Adrenal gland (tissue), 12 donors: ENCODE measurements around the gene ZCCHC8. TPM values are rescaled to one million over a fixed set of nuclear protein-coding genes. Genes with fewer than 3 reads are reported as not detected.
"Not testable (repeated sequence)": the region's sequence is repeated elsewhere in the genome, so short reads cannot be mapped to it uniquely, and the experiment has no call there.

Experiments used
- DNase-seq, 7 donors: peaks; one replicate each; pipeline ENCODE4 v3.0.0-alpha.2; 2019 to 2020
- H3K27ac ChIP-seq, 5 donors: fragments of 200-600 bp; sonication (generic) in 4 of 5; 1 replicate in 3 of 5; 2 replicates in 2 of 5; pipeline versions ENCODE4 v1.5.1 to v1.8.0; 2016 to 2020; ENCODE audit warnings: mild to moderate bottlenecking in 1 of 5
- H3K27me3 ChIP-seq: fragments of 200-600 bp; 2 replicates; pipeline ENCODE4 v1.8.0; 2021
- H3K36me3 ChIP-seq, 2 donors: fragments of 200-600 bp; replicated peaks in 1 of 2; 1 replicate in 1 of 2; 2 replicates in 1 of 2; pipeline versions ENCODE4 v1.5.1 to v1.8.0; 2018 to 2022
- H3K4me1 ChIP-seq, 2 donors: fragments of 200-600 bp; replicated peaks in 1 of 2; 1 replicate in 1 of 2; 2 replicates in 1 of 2; pipeline versions ENCODE4 v1.5.1 to v1.8.0; 2018 to 2021
- H3K4me3 ChIP-seq, 4 donors: fragments of 200-600 bp; sonication (generic) in 3 of 4; one replicate each; pipeline ENCODE4 v1.5.1; 2016 to 2018
- H3K9me3 ChIP-seq, 3 donors: fragments of 200-600 bp; sonication (generic) in 1 of 3; replicated peaks in 1 of 3; 1 replicate in 2 of 3; 2 replicates in 1 of 3; pipeline versions ENCODE4 v1.5.1 to v1.8.0; 2016 to 2021
- POLR2A ChIP-seq, 2 donors: fragments of 450-650 bp; IDR thresholded peaks; one replicate each; pipeline ENCODE4 v1.6.1; 2017; ENCODE audit warnings: antibody characterized with exemption in 2 of 2, mild to moderate bottlenecking in 2 of 2, moderate library complexity in 1 of 2
- whole genome bisulfite sequencing, 4 donors: extraction: QIAGEN DNeasy Blood & Tissue Kit in 2 of 4; methylation state at CpG; one replicate each; pipeline versions ENCODE4 v1.1.5 to v1.1.7; 2013 to 2017; 5-methylcytosine and 5-hydroxymethylcytosine counted together
- intact Hi-C, 2 donors: fragments of 100-400 bp; cut with DNase I; formaldehyde crosslinking; loops; one replicate each; pipeline versions ENCODE4 v1.14.1 to v1.15.0; 2022 to 2023
- polyA plus RNA-seq, 3 donors: library from polyadenylated mRNA; stranded (reverse); fragments of 200-250 nt in 2 of 3; fragments of 350-450 nt in 1 of 3; fragmentation: Illumina TruSeq in 1 of 3; extraction: RNeasy Lipid Tissue Mini Kit (QIAGEN cat#74804) in 1 of 3; gene quantifications; one replicate each; pipeline ENCODE4 v1.2.3, GENCODE V29; 2013 to 2014
- total RNA-seq, 9 donors: library from RNA; depleted of rRNA in 4 of 9; stranded (reverse); fragments of >200 nt in 4 of 9; fragments of 120-200 nt in 1 of 9; fragmentation: NEBNext Ultra II Directional in 1 of 9; extraction: Animal tissue kit (Norgen Biotek cat#: 25700) in 1 of 9; gene quantifications; one replicate each; pipeline versions ENCODE4 v1.1.0 to v1.2.4, GENCODE V29; 2013 to 2023
- TF ChIP-seq, protein P1 (sequence below), 6 experiments: fragments of 450-650 bp in 4 of 6; fragments of 200-600 bp in 2 of 6; sonication (generic) in 1 of 6; IDR thresholded peaks; 1 replicate in 5 of 6; 2 replicates in 1 of 6; pipeline versions ENCODE4 v1.5.1 to v1.8.0; 2016 to 2021; ENCODE audit warnings: antibody characterized with exemption in 6 of 6, mild to moderate bottlenecking in 2 of 6, moderate library complexity in 1 of 6
- donor health status: healthy with polysubstance abuse.
- donor health status: Bipolar disorder and iron deficiency.
- donor health status: DM: yes; HTN: yes; CAD: no.
- donor health status: DM: no; HTN: no; CAD: no.
- donor health status: DM: no; HTN: no; CAD: no.
- donor health status: DM: yes; HTN: yes; CAD: no.

ZCCHC8 gene
- total and polyA plus RNA-seq, 12 donors, result 10.7 to 55.3 (median 19.3) TPM

DNA sequence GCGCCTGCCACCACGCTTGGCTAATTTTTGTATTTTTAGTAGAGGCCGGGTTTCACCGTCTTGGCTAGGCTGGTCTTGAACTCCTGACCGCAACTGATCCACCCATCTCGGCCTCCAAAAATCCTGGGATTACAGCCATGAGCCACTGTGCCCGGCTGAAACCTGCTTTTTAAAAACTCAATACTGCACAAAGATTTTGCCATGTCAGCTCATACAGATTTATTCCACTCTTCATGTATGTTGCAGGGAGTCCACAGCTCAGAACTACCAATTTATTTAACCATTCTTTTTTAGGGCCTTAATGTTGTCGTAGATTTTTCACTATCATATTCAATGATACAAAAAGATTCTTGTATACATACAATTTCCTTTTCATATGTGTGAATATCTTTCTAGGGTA lies 20.0 kb downstream of the ZCCHC8 start:
- H3K4me3 ChIP-seq, result no peak overlapping the region
- no peaks in the 10 kb centered on the region for H3K27me3 ChIP-seq
- DNase-seq, result peak in 1 of 7 donors; percentile 27
- no peaks in the 10 kb centered on the region for H3K9me3 ChIP-seq
- peaks cover 0 to 87% of the 10 kb centered on the region in 2 donors for H3K36me3 ChIP-seq
- intact Hi-C loops, result no loop called here
- H3K4me1 ChIP-seq, result no peaks in the 10 kb centered on the region
- no peak for TF ChIP-seq POLR2A (IDR thresholded peaks at IDR 0.05)
- TF ChIP-seq, protein P1, sequence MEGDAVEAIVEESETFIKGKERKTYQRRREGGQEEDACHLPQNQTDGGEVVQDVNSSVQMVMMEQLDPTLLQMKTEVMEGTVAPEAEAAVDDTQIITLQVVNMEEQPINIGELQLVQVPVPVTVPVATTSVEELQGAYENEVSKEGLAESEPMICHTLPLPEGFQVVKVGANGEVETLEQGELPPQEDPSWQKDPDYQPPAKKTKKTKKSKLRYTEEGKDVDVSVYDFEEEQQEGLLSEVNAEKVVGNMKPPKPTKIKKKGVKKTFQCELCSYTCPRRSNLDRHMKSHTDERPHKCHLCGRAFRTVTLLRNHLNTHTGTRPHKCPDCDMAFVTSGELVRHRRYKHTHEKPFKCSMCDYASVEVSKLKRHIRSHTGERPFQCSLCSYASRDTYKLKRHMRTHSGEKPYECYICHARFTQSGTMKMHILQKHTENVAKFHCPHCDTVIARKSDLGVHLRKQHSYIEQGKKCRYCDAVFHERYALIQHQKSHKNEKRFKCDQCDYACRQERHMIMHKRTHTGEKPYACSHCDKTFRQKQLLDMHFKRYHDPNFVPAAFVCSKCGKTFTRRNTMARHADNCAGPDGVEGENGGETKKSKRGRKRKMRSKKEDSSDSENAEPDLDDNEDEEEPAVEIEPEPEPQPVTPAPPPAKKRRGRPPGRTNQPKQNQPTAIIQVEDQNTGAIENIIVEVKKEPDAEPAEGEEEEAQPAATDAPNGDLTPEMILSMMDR (IDR thresholded peaks at IDR 0.05), result no peak
- no peak overlapping the region for H3K27ac ChIP-seq
- 96 to 97% (median 97%) methylated on average over 8 of the region's 8 CpGs for WGBS, 4 donors

DNA sequence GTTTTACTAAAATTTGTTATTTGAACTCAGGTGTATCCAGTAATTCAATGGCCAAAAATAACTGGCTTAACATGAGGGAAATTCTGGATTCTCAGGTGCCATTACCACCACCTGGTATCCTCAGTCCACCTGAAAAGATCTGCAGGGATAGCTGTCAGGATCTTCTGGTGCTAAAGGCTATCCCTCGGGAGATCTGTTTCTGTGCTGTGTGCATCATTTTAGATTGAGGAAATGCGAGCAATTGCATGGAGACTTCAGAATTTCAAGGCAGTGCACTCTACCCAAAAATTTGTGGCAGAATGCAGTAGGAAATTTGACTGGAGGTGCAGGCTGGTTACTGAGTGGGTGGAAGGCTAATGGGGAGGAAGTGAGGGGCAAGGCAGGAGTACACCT lies 26.4 kb downstream of the ZCCHC8 start:
- H3K27me3 ChIP-seq, result no peaks in the 10 kb centered on the region
- intact Hi-C loops, result loop anchor here in 1 of 2 donors (10.0 kb wide), 1 partner anchor 50 kb away; the partner anchor contains the start of gene CLIP1
- no peak overlapping the region for H3K4me3 ChIP-seq
- 89 to 92% (median 90%) methylated on average over 2 of the region's 2 CpGs for WGBS, 4 donors
- TF ChIP-seq, protein P1 (IDR thresholded peaks at IDR 0.05), result no peak
- no peak for TF ChIP-seq POLR2A (IDR thresholded peaks at IDR 0.05)
- peaks cover 0 to 70% of the 10 kb centered on the region in 2 donors for H3K36me3 ChIP-seq
- H3K4me1 ChIP-seq, result no peaks in the 10 kb centered on the region
- no peaks in the 10 kb centered on the region for H3K9me3 ChIP-seq
- no peak overlapping the region for H3K27ac ChIP-seq
- DNase-seq, result peak in 1 of 7 donors; percentile 1

DNA sequence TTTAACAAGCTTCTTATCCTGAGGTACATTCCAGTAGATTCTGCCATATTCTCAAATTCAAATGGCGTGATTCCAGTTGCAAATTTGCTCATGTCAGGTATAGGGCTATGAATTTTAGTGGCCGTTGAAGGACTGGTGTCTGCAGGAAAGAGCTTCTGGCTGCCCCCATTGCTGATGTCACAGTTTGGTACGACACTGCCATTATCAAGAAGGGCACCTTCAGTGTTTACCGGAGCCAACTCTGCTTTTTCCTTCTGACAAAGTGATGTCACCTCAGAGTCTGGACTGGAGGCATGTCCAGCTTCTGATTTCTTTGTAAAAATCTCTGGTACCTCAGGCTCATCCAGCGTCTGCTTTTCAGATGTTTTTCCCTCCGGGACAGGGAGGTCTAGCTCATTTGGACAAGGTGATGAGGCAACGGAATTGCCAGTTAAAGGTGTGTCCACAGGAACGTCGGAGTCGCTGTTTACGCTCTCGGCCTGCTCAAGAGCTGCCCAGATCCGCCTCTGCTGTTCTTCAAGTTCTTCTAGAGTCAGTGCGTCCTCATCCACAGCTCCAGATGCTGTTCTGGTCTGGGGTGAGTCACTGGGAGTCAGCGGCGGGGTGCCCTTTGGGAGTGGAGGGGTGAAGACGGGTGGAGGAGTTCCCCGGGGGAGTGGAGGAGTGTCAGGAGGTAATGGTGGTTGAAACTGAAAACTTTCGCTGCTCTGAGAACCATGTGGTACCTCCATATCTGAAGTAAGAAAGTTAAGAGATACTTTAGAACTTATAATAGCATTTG lies 27.0 kb downstream of the ZCCHC8 start:
- Histone ChIP-seq H3K4me3 (no peak overlapping the region), H3K27ac (no peak overlapping the region), H3K36me3 (peaks cover 0 to 64% of the 10 kb centered on the region in 2 donors), H3K27me3 (no peaks in the 10 kb centered on the region), H3K4me1 (no peaks in the 10 kb centered on the region), H3K9me3 (no peaks in the 10 kb centered on the region)
- TF ChIP-seq, protein P1 (IDR thresholded peaks at IDR 0.05), result no peak
- no peak for TF ChIP-seq POLR2A (IDR thresholded peaks at IDR 0.05)
- DNase-seq, result peak in 2 of 7 donors; percentile 15 to 53
- intact Hi-C loops, result loop anchor here in 1 of 2 donors (10.0 kb wide), 1 partner anchor 49 kb away; the partner anchor contains the start of gene CLIP1
- WGBS, 4 donors, result 79 to 88% (median 84%) methylated on average over 16 to 19 of the region's 19 CpGs

DNA sequence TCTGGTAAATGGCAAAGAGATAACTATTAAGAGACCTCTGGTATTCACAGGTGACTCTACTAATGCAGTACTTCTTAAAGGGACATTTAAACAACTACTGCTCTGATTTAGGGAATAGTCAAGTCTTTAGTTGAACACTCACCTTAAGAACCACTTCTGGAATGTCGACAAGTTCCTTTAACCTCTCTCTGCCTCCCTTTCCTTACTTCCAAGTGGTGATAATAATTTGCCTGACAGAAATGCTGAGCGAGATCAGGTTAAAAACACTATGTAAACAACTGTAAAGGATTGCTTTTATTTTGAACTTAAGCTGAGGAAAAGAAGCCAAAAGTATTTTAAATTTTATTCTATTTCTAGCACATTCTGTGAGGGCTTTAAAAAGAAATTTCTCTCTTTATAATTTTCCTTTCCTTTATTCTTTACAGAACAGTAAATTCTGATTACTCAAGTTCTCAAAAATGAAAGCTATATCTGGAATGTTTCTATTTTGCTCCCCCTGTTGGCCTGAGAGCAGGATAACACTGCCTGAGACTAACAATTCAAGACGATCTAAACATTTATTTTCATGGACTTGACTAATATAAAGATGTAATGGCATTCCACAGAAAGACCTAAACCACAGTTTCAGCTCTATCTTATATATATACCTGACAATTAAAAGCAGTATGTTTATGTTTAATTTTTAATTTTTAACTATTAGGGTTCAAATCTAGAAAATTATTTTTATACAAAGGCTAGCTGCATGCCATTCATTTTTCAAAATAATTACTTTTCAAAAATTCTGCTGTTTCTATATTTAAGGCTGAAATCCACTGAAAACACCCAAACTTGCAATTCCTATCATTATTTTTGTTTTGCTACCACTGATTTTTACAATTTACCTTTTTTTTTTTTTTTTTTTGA lies 29.2 kb downstream of the ZCCHC8 start:
- 29 to 32% (median 31%) methylated on average over 3 of the region's 3 CpGs for WGBS, 4 donors
- Histone ChIP-seq H3K27ac (peak overlapping the region in 3 of 5 donors; percentile 9 to 49 (median 16)), H3K4me1 (no peaks in the 10 kb centered on the region), H3K36me3 (peaks cover 0 to 42% of the 10 kb centered on the region in 2 donors), H3K27me3 (no peaks in the 10 kb centered on the region), H3K9me3 (no peaks in the 10 kb centered on the region), H3K4me3 (no peak overlapping the region)
- TF ChIP-seq, protein P1 (IDR thresholded peaks at IDR 0.05), result peak; percentile 63 to 89 (median 83)
- TF ChIP-seq POLR2A (IDR thresholded peaks at IDR 0.05), result no peak
- peak in 2 of 7 donors; percentile 14 to 52 for DNase-seq
- intact Hi-C loops, result loop anchor here in 1 of 2 donors (10.0 kb wide), 1 partner anchor 47 kb away; the partner anchor contains the start of gene CLIP1

DNA sequence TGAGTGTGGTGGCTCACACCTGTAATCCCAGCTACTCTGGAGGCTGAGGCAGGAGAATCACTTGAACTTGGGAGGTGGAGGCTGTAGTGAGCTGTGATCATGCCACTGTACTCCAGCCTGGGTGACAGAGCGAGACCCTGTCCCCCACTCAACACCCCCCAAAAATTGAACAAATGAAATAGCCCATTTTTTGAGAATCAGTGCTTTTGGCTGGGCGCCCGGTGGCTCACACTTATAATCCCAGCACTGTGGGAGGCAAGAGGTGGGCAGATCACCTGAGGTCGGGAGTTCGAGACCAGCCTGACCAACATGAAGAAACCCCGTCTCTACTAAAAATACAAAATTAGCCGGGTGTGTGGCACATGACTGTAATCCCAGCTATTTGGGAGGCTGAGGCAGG lies 30.2 kb downstream of the ZCCHC8 start:
- intact Hi-C loops, result loop anchor here in 1 of 2 donors (10.0 kb wide), 1 partner anchor 46 kb away; the partner anchor contains the start of gene CLIP1

DNA sequence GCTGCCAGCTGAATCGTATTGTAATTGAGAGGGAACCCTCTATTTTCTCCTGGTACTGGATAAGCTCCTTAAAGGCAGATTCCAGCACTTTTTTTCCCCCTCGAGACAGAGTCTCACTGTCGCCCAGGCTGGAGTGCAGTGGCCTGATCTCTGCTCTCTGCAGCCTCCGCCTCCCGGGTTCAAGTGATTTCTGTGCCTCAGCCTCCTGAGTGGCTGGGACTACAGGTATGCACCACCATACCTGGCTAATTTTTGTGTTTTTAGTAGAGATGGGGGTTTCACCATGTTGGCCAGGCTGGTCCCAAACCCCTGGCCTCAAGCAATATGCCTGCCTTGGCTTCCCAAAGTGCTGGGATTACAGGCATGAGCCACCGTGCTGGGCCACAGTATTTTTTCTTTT lies 30.9 kb downstream of the ZCCHC8 start:
- intact Hi-C loops, result loop anchor here (10.0 kb wide), 2 partner anchors 45 to 65 kb away; partner anchors contain the start of gene CLIP1 (in 1 of the 2)
- H3K4me1 ChIP-seq, H3K27ac ChIP-seq, H3K27me3 ChIP-seq, H3K9me3 ChIP-seq, H3K4me3 ChIP-seq: not testable (repeated sequence)
- peak in 2 of 7 donors; percentile 12 to 28 for DNase-seq
- peaks cover 0 to 26% of the 10 kb centered on the region in 2 donors for H3K36me3 ChIP-seq
- WGBS, 4 donors, result 83 to 88% (median 86%) methylated on average over 6 of the region's 6 CpGs

More for the DNA sequence above, 30.2 kb downstream of the ZCCHC8 start:
- peak in 2 of 7 donors; percentile 13 to 53 for DNase-seq
- 86 to 95% (median 92%) methylated on average over 4 to 7 of the region's 7 CpGs for WGBS, 4 donors
- H3K27ac ChIP-seq, H3K27me3 ChIP-seq, H3K9me3 ChIP-seq, H3K4me1 ChIP-seq, H3K4me3 ChIP-seq: not testable (repeated sequence)
- peaks cover 0 to 32% of the 10 kb centered on the region in 2 donors for H3K36me3 ChIP-seq
